Right lobe of liver (tissue), 4 donors: ENCODE measurements around the gene FHIT.

Experiments
- POLR2A ChIP-seq: fragments of 450-650 bp; IDR thresholded peaks from one replicate; pipeline ENCODE4 v1.6.1; 2017; ENCODE audit warnings: antibody characterized with exemption, mild to moderate bottlenecking
- TF ChIP-seq, protein P1 (sequence below), 4 donors: fragments of 200-600 bp in 3 of 4; fragments of 450-650 bp in 1 of 4; IDR thresholded peaks; one replicate each; pipeline versions ENCODE4 v1.5.1 to v1.8.0; 2016 to 2022; ENCODE audit warnings: antibody characterized with exemption in 4 of 4, mild to moderate bottlenecking in 2 of 4
- donor health status: DM: no; HTN: no; CAD: no.
- donor health status: DM: no; HTN: no; CAD: no.
- donor health status: DM: no; HTN: yes; CAD: no.

DNA sequence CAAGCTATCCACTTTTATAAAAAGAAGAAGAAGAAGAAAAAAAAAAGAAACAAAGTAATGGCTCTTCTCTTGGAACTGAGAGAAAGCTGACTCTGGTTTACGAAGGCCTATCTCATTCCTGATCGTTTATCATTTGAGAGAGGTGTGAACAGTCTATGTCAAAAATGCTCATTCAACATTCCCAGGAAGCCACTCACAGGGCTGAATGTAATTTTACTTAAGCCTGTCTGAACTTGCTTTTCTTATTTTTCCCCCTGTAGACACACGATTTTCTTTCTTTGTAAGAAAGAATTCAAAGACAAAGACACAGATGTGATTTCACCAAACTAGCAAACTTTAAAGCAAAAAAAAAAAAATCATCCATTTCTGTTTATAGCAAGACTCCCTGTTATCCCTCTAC is 805.8 kb downstream of the FHIT start:
- TF ChIP-seq, protein P1, sequence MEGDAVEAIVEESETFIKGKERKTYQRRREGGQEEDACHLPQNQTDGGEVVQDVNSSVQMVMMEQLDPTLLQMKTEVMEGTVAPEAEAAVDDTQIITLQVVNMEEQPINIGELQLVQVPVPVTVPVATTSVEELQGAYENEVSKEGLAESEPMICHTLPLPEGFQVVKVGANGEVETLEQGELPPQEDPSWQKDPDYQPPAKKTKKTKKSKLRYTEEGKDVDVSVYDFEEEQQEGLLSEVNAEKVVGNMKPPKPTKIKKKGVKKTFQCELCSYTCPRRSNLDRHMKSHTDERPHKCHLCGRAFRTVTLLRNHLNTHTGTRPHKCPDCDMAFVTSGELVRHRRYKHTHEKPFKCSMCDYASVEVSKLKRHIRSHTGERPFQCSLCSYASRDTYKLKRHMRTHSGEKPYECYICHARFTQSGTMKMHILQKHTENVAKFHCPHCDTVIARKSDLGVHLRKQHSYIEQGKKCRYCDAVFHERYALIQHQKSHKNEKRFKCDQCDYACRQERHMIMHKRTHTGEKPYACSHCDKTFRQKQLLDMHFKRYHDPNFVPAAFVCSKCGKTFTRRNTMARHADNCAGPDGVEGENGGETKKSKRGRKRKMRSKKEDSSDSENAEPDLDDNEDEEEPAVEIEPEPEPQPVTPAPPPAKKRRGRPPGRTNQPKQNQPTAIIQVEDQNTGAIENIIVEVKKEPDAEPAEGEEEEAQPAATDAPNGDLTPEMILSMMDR (IDR thresholded peaks at IDR 0.05), result no peak
- TF ChIP-seq POLR2A, result no peak
